HG03175 (cell line): ENCODE results near the gene LLGL2.
"Not testable (repeated sequence)": the region's sequence is repeated elsewhere in the genome, so short reads cannot be mapped to it uniquely, and the experiment has no call there.

Experiments used
- ATAC-seq: cut with Tn5 transposase; IDR thresholded peaks from one replicate; pipeline ENCODE4 v1.9.1; 2021; ENCODE audit warnings: mild to moderate bottlenecking, moderate library complexity; ENCODE audit not compliant: unreplicated experiment

The LLGL2 gene, protein sequence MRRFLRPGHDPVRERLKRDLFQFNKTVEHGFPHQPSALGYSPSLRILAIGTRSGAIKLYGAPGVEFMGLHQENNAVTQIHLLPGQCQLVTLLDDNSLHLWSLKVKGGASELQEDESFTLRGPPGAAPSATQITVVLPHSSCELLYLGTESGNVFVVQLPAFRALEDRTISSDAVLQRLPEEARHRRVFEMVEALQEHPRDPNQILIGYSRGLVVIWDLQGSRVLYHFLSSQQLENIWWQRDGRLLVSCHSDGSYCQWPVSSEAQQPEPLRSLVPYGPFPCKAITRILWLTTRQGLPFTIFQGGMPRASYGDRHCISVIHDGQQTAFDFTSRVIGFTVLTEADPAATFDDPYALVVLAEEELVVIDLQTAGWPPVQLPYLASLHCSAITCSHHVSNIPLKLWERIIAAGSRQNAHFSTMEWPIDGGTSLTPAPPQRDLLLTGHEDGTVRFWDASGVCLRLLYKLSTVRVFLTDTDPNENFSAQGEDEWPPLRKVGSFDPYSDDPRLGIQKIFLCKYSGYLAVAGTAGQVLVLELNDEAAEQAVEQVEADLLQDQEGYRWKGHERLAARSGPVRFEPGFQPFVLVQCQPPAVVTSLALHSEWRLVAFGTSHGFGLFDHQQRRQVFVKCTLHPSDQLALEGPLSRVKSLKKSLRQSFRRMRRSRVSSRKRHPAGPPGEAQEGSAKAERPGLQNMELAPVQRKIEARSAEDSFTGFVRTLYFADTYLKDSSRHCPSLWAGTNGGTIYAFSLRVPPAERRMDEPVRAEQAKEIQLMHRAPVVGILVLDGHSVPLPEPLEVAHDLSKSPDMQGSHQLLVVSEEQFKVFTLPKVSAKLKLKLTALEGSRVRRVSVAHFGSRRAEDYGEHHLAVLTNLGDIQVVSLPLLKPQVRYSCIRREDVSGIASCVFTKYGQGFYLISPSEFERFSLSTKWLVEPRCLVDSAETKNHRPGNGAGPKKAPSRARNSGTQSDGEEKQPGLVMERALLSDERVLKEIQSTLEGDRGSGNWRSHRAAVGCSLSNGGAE

GRCh38 chr17:75524970-75525805 is at the start of gene LLGL2:
Gene LLGL2, plus strand, starts transcription at chr17:75525697. Its CDS starts 17,730 bp downstream, at chr17:75543427.
- peak; percentile 85 for ATAC-seq

- ATAC-seq, result no peak
Measured at GRCh38 chr17:75475851-75476250, 49.6 kb upstream of the LLGL2 start.

GRCh38 chr17:75476271-75476671 is 49.2 kb upstream of the LLGL2 start:
- ATAC-seq, result no peak

- no peak for ATAC-seq
Measured at GRCh38 chr17:75476752-75477489, 48.6 kb upstream of the LLGL2 start.

DNA sequence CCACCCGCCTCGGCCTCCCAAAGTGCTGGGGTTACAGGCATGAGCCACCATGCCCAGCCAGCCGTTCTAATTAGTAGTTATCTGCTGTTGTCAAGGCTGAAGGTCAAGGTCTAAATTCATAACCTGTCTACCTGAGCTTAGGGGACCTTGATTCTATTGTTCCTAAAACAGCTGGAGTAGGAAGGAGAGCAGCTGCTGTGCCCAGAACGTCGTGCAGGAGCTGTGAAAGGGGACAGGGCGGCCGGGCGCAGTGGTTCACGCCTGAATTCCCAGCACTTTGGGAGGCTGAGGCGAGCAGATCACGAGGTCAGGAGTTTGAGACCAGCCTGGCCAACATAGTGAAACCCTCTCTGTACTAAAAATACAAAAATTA is 48.0 kb upstream of the LLGL2 start:
- ATAC-seq, result not testable (repeated sequence)

GRCh38 chr17:75478508-75478907 is 47.0 kb upstream of the LLGL2 start:
- ATAC-seq, result no peak

DNA sequence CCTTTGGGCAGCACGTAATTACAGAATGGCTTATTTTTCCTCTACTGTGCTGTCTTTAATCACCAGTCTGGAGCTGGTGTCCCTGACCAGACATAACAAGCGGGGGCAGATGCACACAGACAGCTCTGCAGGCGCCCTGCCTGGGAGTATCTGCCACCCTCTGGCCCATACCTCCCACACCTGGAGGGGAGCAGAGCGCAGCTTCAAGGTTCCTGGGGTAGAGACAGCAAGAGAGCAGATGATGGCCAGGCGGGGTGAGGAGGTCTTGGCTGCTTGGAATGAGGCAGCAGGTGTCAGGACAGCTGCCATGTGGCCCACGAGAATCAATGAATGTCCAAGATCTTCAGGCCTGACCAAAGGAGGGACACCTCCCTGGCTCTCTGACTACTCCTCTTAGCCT is 45.2 kb upstream of the LLGL2 start:
- ATAC-seq, result no peak

DNA sequence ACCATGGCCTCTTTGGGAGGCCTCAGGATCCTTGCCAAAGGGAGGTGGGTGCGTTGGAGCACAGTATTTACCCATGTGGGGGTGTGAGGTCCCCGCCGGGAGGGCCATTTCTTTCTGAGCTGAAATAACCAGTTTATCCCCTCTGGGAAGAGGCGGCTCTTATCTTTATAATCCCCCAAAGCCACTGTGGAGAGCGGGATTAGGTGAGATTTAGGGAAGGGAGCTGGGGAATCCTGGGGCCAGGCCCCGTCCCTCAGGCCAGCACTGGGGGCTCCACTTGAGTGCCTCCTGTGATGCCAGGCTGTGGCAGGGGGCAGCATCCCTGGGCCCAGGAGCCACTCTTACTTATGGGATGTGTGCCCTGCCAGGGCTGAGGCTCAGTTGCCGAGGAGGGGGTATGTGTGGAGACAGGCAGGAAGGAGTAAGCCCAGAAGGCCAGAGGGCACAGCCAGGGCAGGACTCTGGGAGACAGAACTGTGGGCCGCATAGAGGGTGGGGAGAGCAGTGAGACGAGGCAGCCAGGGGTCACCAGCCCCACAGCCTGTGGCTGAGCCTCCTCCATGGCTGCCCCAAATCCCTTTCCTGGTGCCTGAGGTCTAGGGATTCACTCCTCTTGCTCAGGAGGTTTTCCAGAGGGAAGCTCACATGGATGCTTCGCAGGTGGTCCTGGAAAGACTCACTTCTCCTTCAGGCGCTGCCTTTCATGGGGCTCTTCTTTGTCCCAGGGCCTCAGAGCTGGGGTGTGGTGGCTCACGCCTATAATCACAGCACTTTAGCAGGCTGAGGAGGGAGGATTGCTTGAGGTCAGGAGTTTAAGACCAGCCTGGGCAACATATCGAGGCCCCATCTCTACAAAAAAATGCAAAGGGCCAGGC is 44.1 kb upstream of the LLGL2 start:
- no peak for ATAC-seq

GRCh38 chr17:75482098-75482942 is 43.2 kb upstream of the LLGL2 start:
- no peak for ATAC-seq

DNA sequence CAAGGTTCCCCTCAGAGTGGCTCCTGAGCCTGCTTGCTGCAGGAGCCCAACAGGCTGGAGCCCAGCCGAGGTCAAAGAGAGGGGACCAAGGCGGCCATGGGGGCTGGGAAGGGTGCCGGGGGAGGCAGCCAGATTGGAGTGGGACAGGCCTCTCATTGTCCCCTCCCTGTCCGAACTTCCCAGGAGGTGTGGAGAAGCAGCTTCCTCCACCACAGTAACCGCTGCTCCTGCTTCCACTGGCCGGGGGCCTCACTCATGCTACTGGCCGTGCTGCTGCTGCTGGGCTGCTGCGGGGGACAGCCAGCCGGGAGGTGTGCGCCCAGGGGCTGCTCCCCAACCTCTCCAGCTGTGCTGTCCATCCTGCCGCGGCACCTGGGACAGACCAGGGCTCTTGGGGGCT is 39.8 kb upstream of the LLGL2 start:
- ATAC-seq, result no peak

DNA sequence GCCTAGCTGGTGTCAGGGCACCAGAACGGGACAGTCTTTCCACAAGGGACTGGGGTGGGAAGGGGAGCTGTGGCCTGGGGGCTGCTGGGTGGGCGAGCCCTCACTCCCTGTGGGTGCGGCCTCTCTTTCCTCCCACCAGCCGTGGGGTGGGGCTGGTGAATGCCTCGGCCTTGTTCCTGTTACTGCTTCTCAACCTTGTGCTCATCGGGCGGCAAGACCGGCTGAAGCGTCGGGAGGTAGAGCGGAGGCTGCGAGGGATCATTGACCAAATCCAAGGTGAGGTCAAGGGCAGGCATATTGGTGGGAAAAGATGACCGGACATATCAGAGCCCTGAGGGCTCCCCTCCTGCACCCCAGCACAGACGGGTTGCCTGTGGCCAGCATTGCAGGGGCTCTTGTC is 39.3 kb upstream of the LLGL2 start:
- no peak for ATAC-seq

GRCh38 chr17:75486951-75487350 is 38.5 kb upstream of the LLGL2 start:
- no peak for ATAC-seq

- ATAC-seq, result no peak
Measured at GRCh38 chr17:75487351-75488070, 38.0 kb upstream of the LLGL2 start.

- ATAC-seq, result no peak
Measured at GRCh38 chr17:75488693-75489510, 36.6 kb upstream of the LLGL2 start.

- no peak for ATAC-seq
Measured at GRCh38 chr17:75489511-75489955, 36.0 kb upstream of the LLGL2 start.

DNA sequence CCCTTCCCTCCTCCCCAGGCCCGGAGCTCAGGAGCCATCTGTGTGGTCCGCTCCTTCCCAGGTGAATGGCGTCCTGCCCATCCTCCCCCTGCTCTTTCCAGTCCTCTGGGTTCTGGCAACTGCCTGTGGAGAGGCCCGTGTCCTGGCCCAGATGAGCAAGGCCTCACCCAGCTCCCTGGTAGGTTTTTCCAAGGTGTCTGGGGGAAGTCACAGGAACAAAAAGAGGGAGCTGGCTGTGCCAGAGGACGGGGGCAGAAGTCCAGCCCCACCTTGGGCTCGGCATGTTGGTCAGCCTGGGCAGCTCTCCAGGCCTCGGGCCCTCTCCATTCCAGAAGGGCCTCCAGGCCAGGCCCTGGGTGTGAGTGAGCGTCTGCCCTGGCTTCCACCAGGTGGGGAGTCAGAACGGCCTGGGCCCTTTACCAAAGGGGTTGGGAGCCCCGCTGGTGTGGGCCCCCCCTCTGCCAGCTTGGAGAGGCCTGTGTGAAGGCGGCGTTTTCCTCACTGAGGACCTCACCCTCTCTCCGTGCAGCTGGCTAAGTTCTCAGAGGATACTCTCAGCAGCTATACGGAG is 35.2 kb upstream of the LLGL2 start:
- ATAC-seq, result no peak
